Thyroid gland (tissue), 4 donors: ENCODE data around the gene PREX1. TPM values are rescaled to one million over a fixed set of nuclear protein-coding genes. Genes with fewer than 3 reads are reported as not detected.

Source experiments
- DNase-seq, 2 donors: peaks; one replicate each; pipeline ENCODE4 v3.0.0-alpha.2; 2019
- H3K27ac ChIP-seq, 3 donors: fragments of 200-600 bp; sonication (generic); 1 replicate in 2 of 3; 2 replicates in 1 of 3; pipeline ENCODE4 v1.5.1; 2016 to 2019; ENCODE audit warnings: mild to moderate bottlenecking in 1 of 3, moderate library complexity in 1 of 3
- H3K27me3 ChIP-seq: fragments of 200-600 bp; sonication (generic); one replicate; pipeline ENCODE4 v1.5.1; 2019
- H3K36me3 ChIP-seq, 2 donors: fragments of 200-600 bp; sonication (generic); one replicate each; pipeline ENCODE4 v1.5.1; 2016 to 2019
- H3K4me1 ChIP-seq, 2 donors: fragments of 200-600 bp; sonication (generic); one replicate each; pipeline ENCODE4 v1.5.1; 2017 to 2019
- H3K4me3 ChIP-seq, 3 donors: fragments of 200-600 bp; sonication (generic); replicated peaks in 1 of 3; 1 replicate in 2 of 3; 2 replicates in 1 of 3; pipeline ENCODE4 v1.5.1; 2016; ENCODE audit warnings: mild to moderate bottlenecking in 1 of 3
- H3K9me3 ChIP-seq: fragments of 200-600 bp; sonication (generic); one replicate; pipeline ENCODE4 v1.5.1; 2017
- CTCF ChIP-seq, 6 experiments: fragments of 200-600 bp in 3 of 6; fragments of 450-650 bp in 3 of 6; sonication (generic) in 3 of 6; IDR thresholded peaks; one replicate each; pipeline ENCODE4 v1.5.1; 2016 to 2019; ENCODE audit warnings: antibody characterized with exemption in 6 of 6, mild to moderate bottlenecking in 2 of 6, inconsistent platforms in 1 of 6, moderate library complexity in 1 of 6
- POLR2A ChIP-seq, 2 donors: fragments of 450-650 bp; IDR thresholded peaks; one replicate each; pipeline ENCODE4 v1.6.1; 2017; ENCODE audit warnings: antibody characterized with exemption in 2 of 2, mild to moderate bottlenecking in 2 of 2, moderate library complexity in 1 of 2
- WGBS, 2 donors: methylation state at CpG; one replicate each; pipeline ENCODE4 v1.1.5; 2017; 5-methylcytosine and 5-hydroxymethylcytosine counted together
- intact Hi-C: fragments of 100-400 bp; cut with DNase I; formaldehyde crosslinking; loops from one replicate; pipeline ENCODE4 v1.15.1; 2023
- total RNA-seq, 4 donors: library from RNA; depleted of rRNA; stranded (reverse); fragments of >200 nt; gene quantifications; one replicate each; pipeline ENCODE4 v1.2.3, GENCODE V29; 2016

PREX1 gene
- total RNA-seq, 4 donors from 2014 or later = 10.2 to 42.7 (median 18.7) TPM

GRCh38 chr20:48711696-48712464, 115.9 kb downstream of the PREX1 start:
- H3K4me3 ChIP-seq = no peak overlapping the region
- H3K27ac ChIP-seq = no peak overlapping the region
- intact Hi-C loops = no loop called here
- no peaks in the 10 kb centered on the region for H3K9me3 ChIP-seq
- DNase-seq = no peak
- no peaks in the 10 kb centered on the region for H3K4me1 ChIP-seq
- no peaks in the 10 kb centered on the region for H3K36me3 ChIP-seq
- H3K27me3 ChIP-seq = no peaks in the 10 kb centered on the region
- WGBS, 2 donors = 85 to 91% methylated on average over 10 of the region's 10 CpGs
- no peak for TF ChIP-seq POLR2A (IDR thresholded peaks at IDR 0.05)
- TF ChIP-seq CTCF (IDR thresholded peaks at IDR 0.05) = no peak

- H3K4me3 ChIP-seq = no peak overlapping the region
- H3K27me3 ChIP-seq = no peaks in the 10 kb centered on the region
- 83 to 94% methylated on average over 3 to 4 of the region's 4 CpGs for WGBS, 2 donors
- no peak overlapping the region for H3K27ac ChIP-seq
- no peaks in the 10 kb centered on the region for H3K36me3 ChIP-seq
- no peaks in the 10 kb centered on the region for H3K9me3 ChIP-seq
- TF ChIP-seq CTCF (IDR thresholded peaks at IDR 0.05) = no peak
- TF ChIP-seq POLR2A (IDR thresholded peaks at IDR 0.05) = no peak
- intact Hi-C loops = no loop called here
- no peaks in the 10 kb centered on the region for H3K4me1 ChIP-seq
- DNase-seq = no peak
These were observed 116.8 kb downstream of the PREX1 start for GRCh38 chr20:48711044-48711428.

- intact Hi-C loops = no loop called here
- no peak for DNase-seq
- Histone ChIP-seq H3K4me3 (no peak overlapping the region), H3K9me3 (no peaks in the 10 kb centered on the region), H3K4me1 (no peaks in the 10 kb centered on the region), H3K27ac (no peak overlapping the region), H3K36me3 (no peaks in the 10 kb centered on the region), H3K27me3 (no peaks in the 10 kb centered on the region)
- WGBS, 2 donors = 95 to 98% methylated on average over 15 of the region's 15 CpGs
- TF ChIP-seq POLR2A (IDR thresholded peaks at IDR 0.05) = no peak
- no peak for TF ChIP-seq CTCF (IDR thresholded peaks at IDR 0.05)
These were observed 117.3 kb downstream of the PREX1 start for GRCh38 chr20:48710341-48711043.

- intact Hi-C loops = no loop called here
- H3K36me3 ChIP-seq = no peaks in the 10 kb centered on the region
- 96% methylated on average over 4 of the region's 4 CpGs for WGBS, 2 donors
- no peaks in the 10 kb centered on the region for H3K9me3 ChIP-seq
- no peaks in the 10 kb centered on the region for H3K27me3 ChIP-seq
- H3K4me3 ChIP-seq = no peak overlapping the region
- no peaks in the 10 kb centered on the region for H3K4me1 ChIP-seq
- TF ChIP-seq POLR2A (IDR thresholded peaks at IDR 0.05) = no peak
- TF ChIP-seq CTCF (IDR thresholded peaks at IDR 0.05) = no peak
- H3K27ac ChIP-seq = no peak overlapping the region
- no peak for DNase-seq
These were observed 118.1 kb downstream of the PREX1 start for GRCh38 chr20:48709744-48710143.

GRCh38 chr20:48709058-48709691, 118.6 kb downstream of the PREX1 start:
- H3K27ac ChIP-seq = no peak overlapping the region

More at GRCh38 chr20:48709058-48709691, 118.6 kb downstream of the PREX1 start:
- WGBS, 2 donors = 92 to 94% methylated on average over 18 of the region's 18 CpGs
- Histone ChIP-seq H3K4me1 (peaks cover 0 to 3% of the 10 kb centered on the region in 2 donors), H3K36me3 (no peaks in the 10 kb centered on the region), H3K4me3 (no peak overlapping the region), H3K9me3 (no peaks in the 10 kb centered on the region), H3K27me3 (no peaks in the 10 kb centered on the region)
- intact Hi-C loops = no loop called here
- DNase-seq = no peak
- no peak for TF ChIP-seq CTCF (IDR thresholded peaks at IDR 0.05)
- TF ChIP-seq POLR2A (IDR thresholded peaks at IDR 0.05) = no peak
